H1 (cell line): ENCODE data around the gene WDR5. TPM values are rescaled to one million over a fixed set of nuclear protein-coding genes. Genes with fewer than 3 reads are reported as not detected.

Source experiments
- CBX5 ChIP-seq: fragments of 300-800, 300-1000 bp; sonication (generic); IDR thresholded peaks from 2 replicates; pipeline ENCODE4 v1.7.1; 2016; ENCODE audit warnings: antibody characterized with exemption, low read length, low read depth
- CTCF ChIP-seq, 3 experiments: IDR thresholded peaks; 1 replicate in 2 of 3; 2 replicates in 1 of 3; pipeline versions ENCODE4 v1.5.1 to v1.6.1; 2011; ENCODE audit warnings: low read length in 3 of 3, mild to moderate bottlenecking in 3 of 3, inconsistent platforms in 2 of 3, low read depth in 1 of 3, moderate library complexity in 1 of 3; ENCODE audit not compliant: insufficient read depth in 1 of 3; ENCODE audit errors: control extremely low read depth in 1 of 3
- KDM1A ChIP-seq: fragments of 200-600, 300-600 bp; sonication (generic); IDR thresholded peaks from 2 replicates; pipeline ENCODE4 v1.7.1; 2016; ENCODE audit warnings: mild to moderate bottlenecking, low read length, borderline replicate concordance
- KDM4A ChIP-seq: IDR thresholded peaks from one replicate; pipeline ENCODE4 v1.7.1; 2012; ENCODE audit warnings: low read depth, mild to moderate bottlenecking, moderate library complexity, low read length, inconsistent platforms; ENCODE audit not compliant: severe bottlenecking
- MAX ChIP-seq: IDR thresholded peaks from 2 replicates; pipeline ENCODE4 v1.6.1; 2012; ENCODE audit warnings: inconsistent platforms
- NRF1 ChIP-seq: IDR thresholded peaks from 2 replicates; pipeline ENCODE4 v1.6.1; 2011; ENCODE audit warnings: mild to moderate bottlenecking, low read depth, low read length, improper control_type of control experiment
- RNF2 ChIP-seq: fragments of 200-900, 300-1000 bp; sonication (generic); IDR thresholded peaks from 2 replicates; pipeline ENCODE4 v1.7.1; 2016; ENCODE audit warnings: borderline replicate concordance, low read depth, mild to moderate bottlenecking, antibody characterized with exemption, low read length; ENCODE audit not compliant: poor library complexity, severe bottlenecking; ENCODE audit errors: missing control alignments
- SIRT6 ChIP-seq: IDR thresholded peaks from one replicate; pipeline ENCODE4 v1.7.1; 2012; ENCODE audit warnings: low read length, inconsistent platforms
- SP2 ChIP-seq: IDR thresholded peaks from 2 replicates; pipeline ENCODE4 v1.6.1; 2012; ENCODE audit warnings: mild to moderate bottlenecking, low read length, inconsistent platforms
- TAF1 ChIP-seq: IDR thresholded peaks from 2 replicates; pipeline ENCODE4 v1.6.1; 2011; ENCODE audit warnings: mild to moderate bottlenecking, low read depth, low read length
- TBP ChIP-seq: IDR thresholded peaks from 2 replicates; pipeline ENCODE4 v1.6.1; 2011; ENCODE audit warnings: low read depth, low read length, improper control_type of control experiment
- ZNF274 ChIP-seq: IDR thresholded peaks from 2 replicates; pipeline ENCODE4 v1.7.0; 2012; ENCODE audit warnings: low read length, borderline replicate concordance; ENCODE audit errors: extremely low read depth
- polyA plus RNA-seq, 7 experiments: library from polyadenylated mRNA; depleted of rRNA in 3 of 7; stranded (reverse) in 5 of 7; unstranded in 2 of 7; fragments of >200 nt in 5 of 7; fragments of 200-250 nt in 2 of 7; gene quantifications; 1 replicate in 5 of 7; 2 replicates in 1 of 7; 4 replicates in 1 of 7; pipeline versions ENCODE4 v1.2.1 to v1.2.3, GENCODE V29; 2011 to 2013; ENCODE audit warnings: missing spikeins in 2 of 7, mixed read lengths in 2 of 7
- total RNA-seq: library from RNA; stranded (reverse); fragmentation: NEBNext Ultra II Directional; extraction: Animal tissue kit (Norgen Biotek cat#: 25700); gene quantifications from 2 replicates; pipeline ENCODE4 v1.2.1, GENCODE V29; 2021

Gene WDR5
- total and polyA plus RNA-seq, 2 of the 8 experiments (the other 6 are each of a cell fraction or from before 2014, with no cell fraction given), result 38.4 to 68.1 TPM

- TF ChIP-seq CTCF (IDR thresholded peaks at IDR 0.05; ENCODE audit: control extremely low read depth in 1 of 3, insufficient read depth in 1 of 3, low read depth in 1 of 3, low read length in 3 of 3), result no peak
- no peak for TF ChIP-seq KDM1A
- TF ChIP-seq NRF1, result no peak
- no peak for TF ChIP-seq SP2
- TF ChIP-seq MAX, result no peak
- no peak for TF ChIP-seq CBX5
- TF ChIP-seq KDM4A, result no peak
- no peak for TF ChIP-seq TAF1
- TF ChIP-seq RNF2, result no peak
- no peak for TF ChIP-seq SIRT6
- no peak for TF ChIP-seq TBP
- TF ChIP-seq ZNF274, result no peak
- TF ChIP-seq, all 59 proteins: peak for 0
Measured at GRCh38 chr9:134128727-134129679, 6.9 kb upstream of the WDR5 start (continued).
